ENCODE measurements around the gene ZNF716. TPM values are rescaled to one million over a fixed set of nuclear protein-coding genes. Genes with fewer than 3 reads are reported as not detected.

ZNF716 gene
- total RNA-seq, 1 donor from 2014 or later: not detected

GRCh38 chr7:57415326-57415725 lies 34.7 kb upstream of the ZNF716 start:
- no peak overlapping the region for H3K4me3 ChIP-seq (ENCODE audit: low read depth, low read length)
- no peaks in the 10 kb centered on the region for H3K27me3 ChIP-seq (ENCODE audit: control insufficient read depth, insufficient read depth, low read length)
- TF ChIP-seq CTCF (IDR thresholded peaks at IDR 0.05; ENCODE audit: insufficient read depth, low read length, poor library complexity, severe bottlenecking): no peak
- no peak for DNase-seq (ENCODE audit: low read depth)
- no peaks in the 10 kb centered on the region for H3K36me3 ChIP-seq (ENCODE audit: control insufficient read depth, insufficient read depth, low read length)

- Histone ChIP-seq H3K4me3 (ENCODE audit: low read depth, low read length) (no peak overlapping the region), H3K36me3 (ENCODE audit: control insufficient read depth, insufficient read depth, low read length) (no peaks in the 10 kb centered on the region), H3K27me3 (ENCODE audit: control insufficient read depth, insufficient read depth, low read length) (no peaks in the 10 kb centered on the region)
- no peak for DNase-seq (ENCODE audit: low read depth)
- TF ChIP-seq CTCF (IDR thresholded peaks at IDR 0.05; ENCODE audit: insufficient read depth, low read length, poor library complexity, severe bottlenecking): no peak
Observed at GRCh38 chr7:57415730-57416129, 34.2 kb upstream of the ZNF716 start.

GRCh38 chr7:57416601-57417358 lies 33.2 kb upstream of the ZNF716 start:
- DNase-seq (ENCODE audit: low read depth): no peak
- no peaks in the 10 kb centered on the region for H3K27me3 ChIP-seq (ENCODE audit: control insufficient read depth, insufficient read depth, low read length)
- H3K4me3 ChIP-seq (ENCODE audit: low read depth, low read length): no peak overlapping the region
- H3K36me3 ChIP-seq (ENCODE audit: control insufficient read depth, insufficient read depth, low read length): no peaks in the 10 kb centered on the region
- TF ChIP-seq CTCF (IDR thresholded peaks at IDR 0.05; ENCODE audit: insufficient read depth, low read length, poor library complexity, severe bottlenecking): no peak

- no peaks in the 10 kb centered on the region for H3K36me3 ChIP-seq (ENCODE audit: control insufficient read depth, insufficient read depth, low read length)
- no peak for TF ChIP-seq CTCF (IDR thresholded peaks at IDR 0.05; ENCODE audit: insufficient read depth, low read length, poor library complexity, severe bottlenecking)
- H3K27me3 ChIP-seq (ENCODE audit: control insufficient read depth, insufficient read depth, low read length): no peaks in the 10 kb centered on the region
- DNase-seq (ENCODE audit: low read depth): no peak
- no peak overlapping the region for H3K4me3 ChIP-seq (ENCODE audit: low read depth, low read length)
Observed at GRCh38 chr7:57417736-57418135, 32.2 kb upstream of the ZNF716 start.

- Histone ChIP-seq H3K4me3 (ENCODE audit: low read depth, low read length) (no peak overlapping the region), H3K27me3 (ENCODE audit: control insufficient read depth, insufficient read depth, low read length) (no peaks in the 10 kb centered on the region), H3K36me3 (ENCODE audit: control insufficient read depth, insufficient read depth, low read length) (no peaks in the 10 kb centered on the region)
- no peak for TF ChIP-seq CTCF (IDR thresholded peaks at IDR 0.05; ENCODE audit: insufficient read depth, low read length, poor library complexity, severe bottlenecking)
- DNase-seq (ENCODE audit: low read depth): no peak
Observed at GRCh38 chr7:57423768-57424167, 26.2 kb upstream of the ZNF716 start.

Data from kidney epithelial cell (primary cell).